A673 (cell line): ENCODE results near the gene EML6. TPM values are rescaled to one million over a fixed set of nuclear protein-coding genes. Genes with fewer than 3 reads are reported as not detected.

Source experiments
- BruUV-seq: library from RNA; stranded (reverse); fragments of 400-500 nt; replicated peaks from 2 replicates; lab custom pipeline; 2021; lab: Mats Ljungman, UMichigan
- CTCF ChIA-PET: fragments of 300-600 bp; sonication (Branson Sonifier 250); formaldehyde crosslinking; loops from one replicate; lab custom pipeline; 2022; ENCODE audit warnings: antibody characterized with exemption; lab: Charles Lee
- POLR2A ChIA-PET: fragments of 300-600 bp; sonication (Branson Sonifier 250); formaldehyde crosslinking; loops from one replicate; lab custom pipeline; 2022; ENCODE audit warnings: antibody characterized with exemption; ENCODE audit not compliant: low non-redundant PET; lab: Charles Lee
- DNase-seq: peaks from one replicate; pipeline ENCODE4 v3.0.0-alpha.2; 2015; ENCODE audit warnings: low spot score
- H3K27ac ChIP-seq: fragments of 200-600 bp; sonication (generic); 2 replicates; pipeline ENCODE4 v1.5.1; 2016; ENCODE audit warnings: mixed run types, low read depth, mild to moderate bottlenecking, mixed read lengths, antibody characterized with exemption, low read length; ENCODE audit not compliant: poor library complexity, severe bottlenecking
- H3K27me3 ChIP-seq: fragments of 200-600 bp; sonication (generic); replicated peaks from 2 replicates; pipeline ENCODE4 v1.6.1; 2017; ENCODE audit warnings: mixed run types, low read depth, mild to moderate bottlenecking, mixed read lengths, antibody characterized with exemption, low read length; ENCODE audit not compliant: insufficient read depth, poor library complexity
- H3K36me3 ChIP-seq: fragments of 200-600 bp; sonication (generic); 2 replicates; pipeline ENCODE4 v1.6.1; 2016; ENCODE audit warnings: mixed run types, mild to moderate bottlenecking, mixed read lengths, antibody characterized with exemption, low read length; ENCODE audit not compliant: insufficient read depth, poor library complexity, severe bottlenecking
- H3K4me1 ChIP-seq: fragments of 200-600 bp; sonication (generic); 2 replicates; pipeline ENCODE4 v1.6.1; 2017; ENCODE audit warnings: mixed run types, mild to moderate bottlenecking, mixed read lengths, antibody characterized with exemption, low read length; ENCODE audit not compliant: insufficient read depth, poor library complexity, severe bottlenecking
- H3K4me3 ChIP-seq: fragments of 200-600 bp; sonication (generic); 2 replicates; pipeline ENCODE4 v1.5.1; 2016; ENCODE audit warnings: low read depth, mixed run types, mild to moderate bottlenecking, mixed read lengths, low read length; ENCODE audit not compliant: poor library complexity, severe bottlenecking
- H3K9me3 ChIP-seq: fragments of 200-600 bp; sonication (generic); 2 replicates; pipeline ENCODE4 v1.6.1; 2016; ENCODE audit warnings: mixed run types, low read depth, mild to moderate bottlenecking, mixed read lengths, antibody characterized with exemption, low read length; ENCODE audit not compliant: poor library complexity, severe bottlenecking
- CTCF ChIP-seq: fragments of 300-800, 200-600 bp; sonication (generic); conservative IDR thresholded peaks from 2 replicates; pipeline ENCODE4 v1.5.1; 2017; ENCODE audit warnings: low read depth, mild to moderate bottlenecking, antibody characterized with exemption, low read length, moderate library complexity, mixed read lengths
- EZH2 ChIP-seq: fragments of 200-600 bp; sonication (generic); IDR thresholded peaks from 2 replicates; pipeline ENCODE4 v1.6.1; 2017; ENCODE audit warnings: borderline replicate concordance, low read depth, mild to moderate bottlenecking, mixed read lengths, antibody characterized with exemption, low read length; ENCODE audit not compliant: poor library complexity, severe bottlenecking
- intact Hi-C: fragments of 100-400 bp; cut with micrococcal nuclease; formaldehyde crosslinking; loops from one replicate; pipeline ENCODE4 v1.10.0; 2022; ENCODE audit not compliant: unreplicated experiment
- total RNA-seq: library from RNA; stranded (reverse); gene quantifications from 2 replicates; pipeline ENCODE4 v1.2.3, GENCODE V29; 2021

EML6 gene
- total RNA-seq, 1 experiment from 2014 or later: 1.9 TPM

GRCh38 chr2:54908591-54908990, 185.1 kb downstream of the EML6 start:
- Histone ChIP-seq H3K4me1 (peaks cover 10% of the 10 kb centered on the region), H3K27ac (no peak overlapping the region), H3K9me3 (no peaks in the 10 kb centered on the region), H3K27me3 (no peaks in the 10 kb centered on the region), H3K36me3 (no peaks in the 10 kb centered on the region), H3K4me3 (no peak overlapping the region)
- ChIA-PET POLR2A (no interaction called here), CTCF (no interaction called here)
- no peak for TF ChIP-seq EZH2
- no peak for TF ChIP-seq CTCF
- intact Hi-C loops: no loop called here
- no TSS peak for BruUV-seq
- no peak for DNase-seq

- Histone ChIP-seq H3K27ac (no peak overlapping the region), H3K9me3 (no peaks in the 10 kb centered on the region), H3K4me1 (peaks cover 6% of the 10 kb centered on the region), H3K36me3 (no peaks in the 10 kb centered on the region), H3K27me3 (no peaks in the 10 kb centered on the region), H3K4me3 (no peak overlapping the region)
- ChIA-PET POLR2A (no interaction called here), CTCF (no interaction called here)
- DNase-seq: no peak
- no peak for TF ChIP-seq EZH2
- no peak for TF ChIP-seq CTCF
- BruUV-seq: no TSS peak
- intact Hi-C loops: no loop called here
Measured at GRCh38 chr2:54909001-54909400, 185.5 kb downstream of the EML6 start.

- intact Hi-C loops: no loop called here
- BruUV-seq: no TSS peak
- H3K36me3 ChIP-seq: no peaks in the 10 kb centered on the region
- POLR2A ChIA-PET: no interaction called here
- H3K9me3 ChIP-seq: no peaks in the 10 kb centered on the region
- H3K4me3 ChIP-seq: no peak overlapping the region
- DNase-seq: no peak
- no peaks in the 10 kb centered on the region for H3K4me1 ChIP-seq
- CTCF ChIA-PET: no interaction called here
- no peaks in the 10 kb centered on the region for H3K27me3 ChIP-seq
- no peak overlapping the region for H3K27ac ChIP-seq
- no peak for TF ChIP-seq CTCF
- TF ChIP-seq EZH2: no peak
Measured at GRCh38 chr2:54912305-54912704, 188.8 kb downstream of the EML6 start.
